ENCODE measurements around the gene AJAP1.

Gene AJAP1

GRCh38 chr1:4684864-4685522 is 30.6 kb downstream of the AJAP1 start:
- Histone ChIP-seq H3K27me3 (ENCODE audit: insufficient read depth, poor library complexity, severe bottlenecking) (no peaks in the 10 kb centered on the region), H3K9me3 (ENCODE audit: severe bottlenecking) (no peaks in the 10 kb centered on the region), H3K4me3 (ENCODE audit: severe bottlenecking) (no peak overlapping the region), H3K36me3 (ENCODE audit: low read depth) (no peaks in the 10 kb centered on the region), H3K27ac (ENCODE audit: poor library complexity, severe bottlenecking) (no peak overlapping the region), H3K4me1 (ENCODE audit: insufficient read depth, poor library complexity, severe bottlenecking) (no peaks in the 10 kb centered on the region)
- ATAC-seq (ENCODE audit: low read depth) (no peak), DNase-seq (ENCODE audit: low spot score) (no peak)
- no peak for TF ChIP-seq CTCF (IDR thresholded peaks at IDR 0.05; ENCODE audit: poor library complexity, severe bottlenecking)

GRCh38 chr1:4685523-4685865 is 31.1 kb downstream of the AJAP1 start:
- H3K9me3 ChIP-seq (ENCODE audit: severe bottlenecking) = no peaks in the 10 kb centered on the region

GRCh38 chr1:4687943-4688342 is 33.5 kb downstream of the AJAP1 start:
- H3K4me1 ChIP-seq (ENCODE audit: insufficient read depth, poor library complexity, severe bottlenecking) = peaks cover 3% of the 10 kb centered on the region
- H3K4me3 ChIP-seq (ENCODE audit: severe bottlenecking) = no peak overlapping the region
- no peaks in the 10 kb centered on the region for H3K36me3 ChIP-seq (ENCODE audit: low read depth)
- H3K27me3 ChIP-seq (ENCODE audit: insufficient read depth, poor library complexity, severe bottlenecking) = no peaks in the 10 kb centered on the region
- H3K9me3 ChIP-seq (ENCODE audit: severe bottlenecking) = no peaks in the 10 kb centered on the region
- DNase-seq (ENCODE audit: low spot score) (no peak), ATAC-seq (ENCODE audit: low read depth) (no peak)
- TF ChIP-seq CTCF (IDR thresholded peaks at IDR 0.05; ENCODE audit: poor library complexity, severe bottlenecking) = no peak
- H3K27ac ChIP-seq (ENCODE audit: poor library complexity, severe bottlenecking) = no peak overlapping the region

More at GRCh38 chr1:4685523-4685865, 31.1 kb downstream of the AJAP1 start:
- no peaks in the 10 kb centered on the region for H3K36me3 ChIP-seq (ENCODE audit: low read depth)
- no peaks in the 10 kb centered on the region for H3K27me3 ChIP-seq (ENCODE audit: insufficient read depth, poor library complexity, severe bottlenecking)
- no peak for TF ChIP-seq CTCF (IDR thresholded peaks at IDR 0.05; ENCODE audit: poor library complexity, severe bottlenecking)
- H3K27ac ChIP-seq (ENCODE audit: poor library complexity, severe bottlenecking) = no peak overlapping the region
- ATAC-seq (ENCODE audit: low read depth) = no peak
- DNase-seq (ENCODE audit: low spot score) = no peak
- H3K4me1 ChIP-seq (ENCODE audit: insufficient read depth, poor library complexity, severe bottlenecking) = no peaks in the 10 kb centered on the region
- no peak overlapping the region for H3K4me3 ChIP-seq (ENCODE audit: severe bottlenecking)

GRCh38 chr1:4689271-4689935 is 35.0 kb downstream of the AJAP1 start:
- H3K4me3 ChIP-seq (ENCODE audit: severe bottlenecking) = no peak overlapping the region
- TF ChIP-seq CTCF (IDR thresholded peaks at IDR 0.05; ENCODE audit: poor library complexity, severe bottlenecking) = no peak
- no peaks in the 10 kb centered on the region for H3K9me3 ChIP-seq (ENCODE audit: severe bottlenecking)
- DNase-seq (ENCODE audit: low spot score) (no peak), ATAC-seq (ENCODE audit: low read depth) (no peak)
- H3K27me3 ChIP-seq (ENCODE audit: insufficient read depth, poor library complexity, severe bottlenecking) = no peaks in the 10 kb centered on the region
- H3K36me3 ChIP-seq (ENCODE audit: low read depth) = no peaks in the 10 kb centered on the region
- peaks cover 3% of the 10 kb centered on the region for H3K4me1 ChIP-seq (ENCODE audit: insufficient read depth, poor library complexity, severe bottlenecking)
- no peak overlapping the region for H3K27ac ChIP-seq (ENCODE audit: poor library complexity, severe bottlenecking)

Data from RWPE2 (cell line).